Measurements from ENCODE around the gene RAD51B.

The RAD51B gene

DNA sequence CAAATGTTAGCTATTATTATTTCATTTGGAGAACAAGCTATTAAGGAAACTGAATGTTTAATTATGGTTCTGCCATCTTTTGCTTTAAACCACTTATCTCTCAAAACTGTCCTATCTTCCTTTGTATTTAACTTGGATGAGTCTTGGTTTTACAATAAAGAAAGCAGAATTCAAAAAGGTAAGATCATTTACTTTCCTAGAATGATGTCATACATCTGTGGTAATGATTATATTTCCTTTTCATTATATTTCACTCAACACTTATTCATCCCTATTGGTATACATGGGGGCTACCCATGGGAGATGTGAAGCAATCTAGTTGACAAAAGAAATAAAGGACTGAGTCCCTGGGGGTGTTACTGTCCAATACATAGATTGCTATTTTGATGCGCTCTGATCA lies 516.6 kb downstream of the RAD51B start:
- in situ Hi-C loops (cut with HindIII; ENCODE audit: low sequenced_read_pairs) = no loop called here
- H3K4me3 ChIP-seq (ENCODE audit: low read depth, low read length) = no peak overlapping the region
- TF ChIP-seq, protein P1, sequence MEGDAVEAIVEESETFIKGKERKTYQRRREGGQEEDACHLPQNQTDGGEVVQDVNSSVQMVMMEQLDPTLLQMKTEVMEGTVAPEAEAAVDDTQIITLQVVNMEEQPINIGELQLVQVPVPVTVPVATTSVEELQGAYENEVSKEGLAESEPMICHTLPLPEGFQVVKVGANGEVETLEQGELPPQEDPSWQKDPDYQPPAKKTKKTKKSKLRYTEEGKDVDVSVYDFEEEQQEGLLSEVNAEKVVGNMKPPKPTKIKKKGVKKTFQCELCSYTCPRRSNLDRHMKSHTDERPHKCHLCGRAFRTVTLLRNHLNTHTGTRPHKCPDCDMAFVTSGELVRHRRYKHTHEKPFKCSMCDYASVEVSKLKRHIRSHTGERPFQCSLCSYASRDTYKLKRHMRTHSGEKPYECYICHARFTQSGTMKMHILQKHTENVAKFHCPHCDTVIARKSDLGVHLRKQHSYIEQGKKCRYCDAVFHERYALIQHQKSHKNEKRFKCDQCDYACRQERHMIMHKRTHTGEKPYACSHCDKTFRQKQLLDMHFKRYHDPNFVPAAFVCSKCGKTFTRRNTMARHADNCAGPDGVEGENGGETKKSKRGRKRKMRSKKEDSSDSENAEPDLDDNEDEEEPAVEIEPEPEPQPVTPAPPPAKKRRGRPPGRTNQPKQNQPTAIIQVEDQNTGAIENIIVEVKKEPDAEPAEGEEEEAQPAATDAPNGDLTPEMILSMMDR (IDR thresholded peaks at IDR 0.05; ENCODE audit: low read depth, low read length) = no peak
- DNase-seq (ENCODE audit: low read depth, low spot score) = no peak

DNA sequence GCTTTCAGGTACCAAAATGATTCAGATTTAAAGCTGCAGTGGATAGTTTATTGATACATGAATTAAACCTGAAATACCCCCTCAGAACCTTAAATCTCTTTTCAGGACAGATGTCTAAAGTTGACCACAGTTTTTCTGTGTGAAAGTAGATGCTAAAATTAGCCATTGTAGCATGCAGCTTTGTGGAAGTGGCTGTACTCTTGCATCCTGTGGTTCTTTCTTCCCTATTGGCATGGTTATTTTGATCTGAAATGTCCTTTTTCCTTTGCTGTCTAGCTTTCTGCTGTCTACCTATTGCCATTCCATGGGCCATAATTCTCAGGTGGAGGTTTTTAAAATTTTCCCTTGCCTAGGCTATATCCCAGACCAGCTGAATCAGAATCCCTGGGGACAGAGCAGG lies 517.7 kb downstream of the RAD51B start:
- in situ Hi-C loops (cut with HindIII; ENCODE audit: low sequenced_read_pairs) = no loop called here
- TF ChIP-seq, protein P1 (IDR thresholded peaks at IDR 0.05; ENCODE audit: low read depth, low read length) = no peak
- no peak overlapping the region for H3K4me3 ChIP-seq (ENCODE audit: low read depth, low read length)
- DNase-seq (ENCODE audit: low read depth, low spot score) = no peak

DNA sequence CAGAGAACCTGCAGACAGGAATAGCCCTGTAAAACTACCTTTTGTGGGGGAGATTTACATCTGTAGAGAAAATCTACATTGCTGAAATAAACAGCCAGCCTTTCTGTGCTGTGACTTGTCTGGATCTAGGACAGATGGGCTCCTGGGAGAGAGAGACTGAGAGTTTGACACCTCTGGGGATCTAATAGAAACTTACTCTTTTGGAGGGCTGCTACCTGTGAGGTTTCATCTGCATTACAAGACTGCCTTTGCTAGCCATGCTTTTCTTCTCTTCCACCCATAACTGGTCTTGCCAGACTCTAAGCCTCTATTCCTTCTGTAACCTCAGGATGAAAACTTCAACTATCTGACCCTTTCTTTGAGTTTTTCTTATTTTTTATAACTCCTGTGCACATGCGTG lies 520.7 kb downstream of the RAD51B start:
- DNase-seq (ENCODE audit: low read depth, low spot score) = no peak
- H3K4me3 ChIP-seq (ENCODE audit: low read depth, low read length) = no peak overlapping the region
- TF ChIP-seq, protein P1 (IDR thresholded peaks at IDR 0.05; ENCODE audit: low read depth, low read length) = no peak
- in situ Hi-C loops (cut with HindIII; ENCODE audit: low sequenced_read_pairs) = no loop called here

DNA sequence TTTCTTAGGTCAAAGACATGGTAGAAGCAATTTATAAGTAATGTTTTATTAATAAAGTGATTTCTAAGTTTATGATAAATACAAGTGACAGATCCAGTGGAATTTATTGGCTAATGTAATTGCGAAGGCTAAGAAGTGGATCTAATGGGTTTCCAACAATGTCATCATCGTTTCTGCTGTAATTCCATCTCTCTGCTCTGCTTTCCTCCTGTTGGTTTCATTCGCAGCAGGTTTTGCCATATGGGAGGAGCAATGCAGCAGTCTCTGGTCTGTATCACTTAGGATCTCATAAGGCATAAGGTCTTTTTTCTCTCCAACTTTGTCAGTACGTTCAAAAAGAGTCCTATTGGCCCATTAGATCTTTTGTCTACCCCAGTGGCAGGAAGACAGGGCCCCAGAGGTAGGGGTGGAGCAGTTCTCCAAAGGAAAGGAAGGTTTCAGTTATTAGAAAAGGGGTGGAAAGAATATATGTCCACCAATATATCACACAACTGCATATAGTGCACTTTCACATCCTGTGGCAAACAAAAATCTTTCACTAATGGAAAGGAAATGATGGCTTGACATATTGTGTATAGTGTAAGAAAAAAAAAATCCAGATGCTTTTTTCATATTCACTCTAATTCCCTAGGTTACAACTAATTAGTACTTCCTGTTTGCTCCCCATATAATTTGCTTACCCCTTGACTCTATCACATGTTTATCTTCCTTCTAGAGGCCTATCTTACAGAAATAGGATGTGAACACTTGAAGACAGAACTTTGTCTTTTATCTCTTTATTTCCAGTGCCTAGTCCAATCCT lies 522.0 kb downstream of the RAD51B start:
- in situ Hi-C loops (cut with HindIII; ENCODE audit: low sequenced_read_pairs) = no loop called here
- no peak for DNase-seq (ENCODE audit: low read depth, low spot score)
- H3K4me3 ChIP-seq (ENCODE audit: low read depth, low read length) = no peak overlapping the region

DNA sequence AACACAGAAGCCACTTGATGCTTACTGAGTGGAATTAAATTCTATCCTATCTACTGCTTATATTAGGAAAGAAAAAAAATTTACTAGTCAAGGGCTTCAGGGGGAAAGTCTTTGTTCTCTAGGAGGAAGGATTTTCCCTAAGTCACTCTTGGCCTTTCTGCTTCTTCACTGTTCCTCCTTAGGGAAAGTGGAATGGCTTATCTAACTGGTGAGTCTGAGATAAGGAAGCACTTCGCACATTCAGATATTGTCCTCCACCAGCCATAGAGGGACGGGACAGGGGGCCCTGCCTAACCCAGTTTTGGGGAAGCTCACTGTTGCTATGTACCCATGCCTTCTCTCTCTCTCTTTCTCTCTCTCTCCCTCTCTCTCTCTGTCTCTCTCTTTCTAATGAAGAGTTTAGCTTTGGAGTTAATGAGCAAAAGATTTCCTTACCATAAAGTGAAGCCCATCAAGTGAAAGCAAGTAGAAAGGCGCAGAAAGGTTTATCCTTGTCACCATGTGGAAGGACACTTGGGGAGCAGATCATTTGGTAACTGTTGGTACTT lies 522.7 kb downstream of the RAD51B start:
- in situ Hi-C loops (cut with HindIII; ENCODE audit: low sequenced_read_pairs) = no loop called here
- H3K4me3 ChIP-seq (ENCODE audit: low read depth, low read length) = no peak overlapping the region
- no peak for DNase-seq (ENCODE audit: low read depth, low spot score)
- TF ChIP-seq, protein P1 (IDR thresholded peaks at IDR 0.05; ENCODE audit: low read depth, low read length) = no peak

More for the DNA sequence above, 522.0 kb downstream of the RAD51B start:
- TF ChIP-seq, protein P1 (IDR thresholded peaks at IDR 0.05; ENCODE audit: low read depth, low read length) = no peak

DNA sequence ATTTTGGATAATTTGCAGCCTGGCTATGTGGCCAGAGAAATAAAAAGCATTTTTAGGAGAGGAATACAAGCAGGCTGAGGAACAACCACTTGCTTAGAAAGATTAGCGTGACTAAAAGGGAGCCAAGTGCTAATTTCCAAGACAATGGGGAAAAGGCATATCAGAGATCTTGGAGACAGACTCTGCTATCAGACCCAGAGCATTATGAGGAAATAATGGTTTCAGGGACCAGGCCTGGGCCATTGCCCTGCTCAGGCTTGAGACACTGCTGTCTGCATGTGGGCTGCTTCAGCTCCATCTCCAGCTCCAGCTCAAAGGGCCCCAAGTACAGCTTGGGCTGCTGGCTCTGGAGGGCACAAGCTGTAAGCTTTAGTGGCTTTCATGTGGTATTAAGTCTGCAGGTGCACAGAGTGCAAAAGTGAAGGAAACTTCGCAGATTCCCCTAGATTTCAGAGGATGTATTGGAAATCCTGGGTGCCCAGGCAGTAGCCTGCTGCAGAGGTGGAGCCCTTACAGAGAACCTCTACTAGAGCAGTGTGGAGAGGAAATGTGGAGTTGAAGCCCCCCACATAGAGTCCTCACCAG lies 524.0 kb downstream of the RAD51B start:
- DNase-seq (ENCODE audit: low read depth, low spot score) = no peak
- no peak overlapping the region for H3K4me3 ChIP-seq (ENCODE audit: low read depth, low read length)
- TF ChIP-seq, protein P1 (IDR thresholded peaks at IDR 0.05; ENCODE audit: low read depth, low read length) = no peak
- in situ Hi-C loops (cut with HindIII; ENCODE audit: low sequenced_read_pairs) = no loop called here
